ENCODE data around the gene DRC7.
"Not testable (repeated sequence)": the region's sequence is repeated elsewhere in the genome, so short reads cannot be mapped to it uniquely, and the experiment has no call there.

The DRC7 gene

GRCh38 chr16:57732714-57733113 is 38.1 kb downstream of the DRC7 start:
- DNase-seq (ENCODE audit: low read depth in 4 of 4, low spot score in 1 of 4) = no peak

- DNase-seq (ENCODE audit: low read depth in 4 of 4, low spot score in 1 of 4) = no peak
Observed at GRCh38 chr16:57734308-57734924, 39.8 kb downstream of the DRC7 start.

- peak; percentile 88 to 97 (median 94) for DNase-seq (ENCODE audit: low read depth in 4 of 4, low spot score in 1 of 4)
Observed at GRCh38 chr16:57734925-57735754, 40.5 kb downstream of the DRC7 start.

- DNase-seq (ENCODE audit: low read depth in 4 of 4, low spot score in 1 of 4) = no peak
Observed at GRCh38 chr16:57735755-57736418, 41.3 kb downstream of the DRC7 start, which contains the start of gene KATNB1. Gene KATNB1 (plus strand): TSS chr16:57735770. CDS start chr16:57737244, 1,474 bp downstream.

- DNase-seq (ENCODE audit: low read depth in 4 of 4, low spot score in 1 of 4) = peak in 1 of 4 experiments; percentile 34
Observed at GRCh38 chr16:57736419-57737351, 42.1 kb downstream of the DRC7 start.

- no peak for DNase-seq (ENCODE audit: low read depth in 4 of 4, low spot score in 1 of 4)
Observed at GRCh38 chr16:57738844-57739243, 44.2 kb downstream of the DRC7 start.

- DNase-seq (ENCODE audit: low read depth in 4 of 4, low spot score in 1 of 4) = no peak
Observed at GRCh38 chr16:57739756-57740422, 45.3 kb downstream of the DRC7 start.

GRCh38 chr16:57740423-57741071 is 45.9 kb downstream of the DRC7 start:
- DNase-seq (ENCODE audit: low read depth in 4 of 4, low spot score in 1 of 4) = no peak

GRCh38 chr16:57741660-57742191 is 47.1 kb downstream of the DRC7 start:
- no peak for DNase-seq (ENCODE audit: low read depth in 4 of 4, low spot score in 1 of 4)

- DNase-seq (ENCODE audit: low read depth in 4 of 4, low spot score in 1 of 4) = no peak
Observed at GRCh38 chr16:57742543-57742942, 47.9 kb downstream of the DRC7 start.

GRCh38 chr16:57743458-57743857 is 48.9 kb downstream of the DRC7 start:
- no peak for DNase-seq (ENCODE audit: low read depth in 4 of 4, low spot score in 1 of 4)

GRCh38 chr16:57743886-57744641 is 49.5 kb downstream of the DRC7 start:
- no peak for DNase-seq (ENCODE audit: low read depth in 4 of 4, low spot score in 1 of 4)

- no peak for DNase-seq (ENCODE audit: low read depth in 4 of 4, low spot score in 1 of 4)
Observed at GRCh38 chr16:57744642-57744903, 50.0 kb downstream of the DRC7 start.

GRCh38 chr16:57745768-57746167 is 51.2 kb downstream of the DRC7 start:
- DNase-seq (ENCODE audit: low read depth in 4 of 4, low spot score in 1 of 4) = no peak

- DNase-seq (ENCODE audit: low read depth in 4 of 4, low spot score in 1 of 4) = not testable (repeated sequence)
Observed at GRCh38 chr16:57746316-57746715, 51.7 kb downstream of the DRC7 start.

- DNase-seq (ENCODE audit: low read depth in 4 of 4, low spot score in 1 of 4) = no peak
Observed at GRCh38 chr16:57747091-57747490, 52.5 kb downstream of the DRC7 start.

- no peak for DNase-seq (ENCODE audit: low read depth in 4 of 4, low spot score in 1 of 4)
Observed at GRCh38 chr16:57747496-57747895, 52.9 kb downstream of the DRC7 start.

GRCh38 chr16:57747996-57748395 is 53.4 kb downstream of the DRC7 start:
- no peak for DNase-seq (ENCODE audit: low read depth in 4 of 4, low spot score in 1 of 4)

- DNase-seq (ENCODE audit: low read depth in 4 of 4, low spot score in 1 of 4) = no peak
Observed at GRCh38 chr16:57748596-57748995, 54.0 kb downstream of the DRC7 start.

Data from stimulated activated CD4-positive, alpha-beta T cell treated with anti-CD3 and anti-CD28 coated beads, Interleukin-1b, Interleukin-23, amount 100 ng/mL, for 24 hours (primary cell).